Suprapubic skin (tissue), 4 donors: Measurements from ENCODE around the gene HSPB6.

ENCODE experiments used
- EP300 ChIP-seq: sonication (generic); formaldehyde crosslinking; IDR thresholded peaks from one replicate; pipeline ENCODE4 v1.6.1; 2017; ENCODE audit warnings: antibody characterized with exemption
- POLR2A ChIP-seq, 2 donors: fragments of 450-650 bp; IDR thresholded peaks; one replicate each; pipeline ENCODE4 v1.6.1; 2017; ENCODE audit warnings: antibody characterized with exemption in 2 of 2, mild to moderate bottlenecking in 2 of 2, moderate library complexity in 2 of 2
- POLR2AphosphoS5 ChIP-seq, 3 donors: sonication (generic); formaldehyde crosslinking; IDR thresholded peaks; one replicate each; pipeline ENCODE4 v1.6.1; 2017; ENCODE audit warnings: antibody characterized with exemption in 3 of 3
- TF ChIP-seq, protein P1 (sequence below), 2 donors: fragments of 200-600 bp in 1 of 2; fragments of 450-650 bp in 1 of 2; sonication (generic) in 1 of 2; IDR thresholded peaks; one replicate each; pipeline ENCODE4 v1.5.1; 2016 to 2019; ENCODE audit warnings: antibody characterized with exemption in 2 of 2, mild to moderate bottlenecking in 1 of 2, moderate library complexity in 1 of 2

DNA sequence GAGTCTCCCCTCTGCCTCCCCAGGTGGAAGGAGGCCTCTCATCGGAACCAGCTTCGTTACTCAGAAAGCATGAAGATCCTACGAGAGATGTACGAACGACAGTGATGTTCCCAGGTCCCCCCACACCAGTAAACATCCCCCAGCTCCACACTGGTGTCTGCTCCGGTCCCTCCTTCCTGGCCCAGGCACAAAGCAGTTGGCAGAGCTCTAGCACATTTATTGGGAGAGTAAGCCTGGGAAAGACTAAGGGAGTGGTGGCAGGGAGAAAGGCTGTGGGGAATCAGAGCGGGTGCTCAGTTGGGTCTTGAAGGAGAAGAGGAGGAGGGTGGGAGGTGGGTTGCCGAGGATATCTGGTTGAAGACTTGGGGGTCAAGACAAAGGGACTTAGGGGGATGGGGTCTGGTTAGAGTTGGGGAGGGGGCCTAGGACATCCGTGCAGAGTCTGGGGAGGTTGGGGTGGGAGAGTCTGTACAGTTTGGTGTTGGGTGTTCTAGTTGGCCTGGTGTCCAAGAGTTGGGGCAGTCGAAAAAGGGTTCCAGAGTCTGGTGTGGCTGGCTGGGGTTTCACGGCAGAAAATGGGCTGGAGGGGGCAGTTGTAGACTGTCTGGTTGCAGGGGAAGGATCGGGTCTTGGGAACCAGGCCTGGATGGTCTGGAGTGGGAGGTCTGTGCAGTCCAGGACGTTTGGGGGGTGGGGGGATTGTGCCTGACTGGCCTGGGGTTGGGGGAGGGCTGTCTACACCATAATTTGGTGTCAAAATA lies 2.3 kb downstream of the HSPB6 start:
- TF ChIP-seq, protein P1, sequence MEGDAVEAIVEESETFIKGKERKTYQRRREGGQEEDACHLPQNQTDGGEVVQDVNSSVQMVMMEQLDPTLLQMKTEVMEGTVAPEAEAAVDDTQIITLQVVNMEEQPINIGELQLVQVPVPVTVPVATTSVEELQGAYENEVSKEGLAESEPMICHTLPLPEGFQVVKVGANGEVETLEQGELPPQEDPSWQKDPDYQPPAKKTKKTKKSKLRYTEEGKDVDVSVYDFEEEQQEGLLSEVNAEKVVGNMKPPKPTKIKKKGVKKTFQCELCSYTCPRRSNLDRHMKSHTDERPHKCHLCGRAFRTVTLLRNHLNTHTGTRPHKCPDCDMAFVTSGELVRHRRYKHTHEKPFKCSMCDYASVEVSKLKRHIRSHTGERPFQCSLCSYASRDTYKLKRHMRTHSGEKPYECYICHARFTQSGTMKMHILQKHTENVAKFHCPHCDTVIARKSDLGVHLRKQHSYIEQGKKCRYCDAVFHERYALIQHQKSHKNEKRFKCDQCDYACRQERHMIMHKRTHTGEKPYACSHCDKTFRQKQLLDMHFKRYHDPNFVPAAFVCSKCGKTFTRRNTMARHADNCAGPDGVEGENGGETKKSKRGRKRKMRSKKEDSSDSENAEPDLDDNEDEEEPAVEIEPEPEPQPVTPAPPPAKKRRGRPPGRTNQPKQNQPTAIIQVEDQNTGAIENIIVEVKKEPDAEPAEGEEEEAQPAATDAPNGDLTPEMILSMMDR (IDR thresholded peaks at IDR 0.05): no peak
- TF ChIP-seq POLR2AphosphoS5 (IDR thresholded peaks at IDR 0.05) (no peak), POLR2A (IDR thresholded peaks at IDR 0.05) (no peak), EP300 (no peak)
